IMR-90 (cell line): ENCODE results near the gene PRSS1. TPM values are rescaled to one million over a fixed set of nuclear protein-coding genes. Genes with fewer than 3 reads are reported as not detected.

ENCODE experiments used
- ATAC-seq: fragments of 200-7000 bp; cut with Tn5 transposase; 2 replicates; pipeline ENCODE4 v1.9.1; 2020; ENCODE audit warnings: low read depth, mild to moderate bottlenecking, moderate library complexity
- BruUV-seq: library from RNA; stranded (reverse); fragments of 400-500 nt; replicated peaks from 2 replicates; lab custom pipeline; 2021; lab: Mats Ljungman, UMichigan
- CTCF ChIA-PET: fragments of 300-600 bp; formaldehyde crosslinking; extraction: SDS; loops from one replicate; lab custom pipeline; 2021; ENCODE audit warnings: antibody characterized with exemption; lab: Yijun Ruan, JAX
- POLR2A ChIA-PET: fragments of 300-600 bp; sonication (Branson Sonifier 250); formaldehyde crosslinking; loops from one replicate; lab custom pipeline; 2022; ENCODE audit warnings: antibody characterized with exemption; ENCODE audit not compliant: unreplicated experiment; lab: Charles Lee
- DNase-seq: peaks from one replicate; pipeline ENCODE4 v3.0.0; 2013
- H2AFZ ChIP-seq: replicated peaks from 2 replicates; pipeline ENCODE3; 2013; ENCODE audit warnings: low read length, mild to moderate bottlenecking; ENCODE audit not compliant: poor library complexity
- H2AK5ac ChIP-seq: 2 replicates; pipeline ENCODE4 v1.6.1; 2013; ENCODE audit warnings: low read depth, low read length, inconsistent platforms
- H2AK9ac ChIP-seq: replicated peaks from 2 replicates; pipeline ENCODE3; 2013; ENCODE audit warnings: mild to moderate bottlenecking, low read depth, low read length, moderate library complexity; ENCODE audit not compliant: poor library complexity
- H2BK120ac ChIP-seq: 2 replicates; pipeline ENCODE4 v1.6.1; 2013; ENCODE audit warnings: low read depth, low read length, inconsistent platforms
- H2BK15ac ChIP-seq: 3 replicates; pipeline ENCODE4 v1.6.1; 2013; ENCODE audit warnings: low read depth, low read length, inconsistent platforms
- H2BK20ac ChIP-seq: 2 replicates; pipeline ENCODE4 v1.6.1; 2013; ENCODE audit warnings: low read depth, mild to moderate bottlenecking, inconsistent platforms, low read length, moderate library complexity
- H2BK5ac ChIP-seq: 2 replicates; pipeline ENCODE4 v1.6.1; 2013; ENCODE audit warnings: mild to moderate bottlenecking, low read depth, low read length, inconsistent platforms; ENCODE audit not compliant: poor library complexity, severe bottlenecking
- H3K14ac ChIP-seq: replicated peaks from 2 replicates; pipeline ENCODE4 v1.6.1; 2013; ENCODE audit warnings: low read depth, low read length, inconsistent platforms
- H3K18ac ChIP-seq: 2 replicates; pipeline ENCODE4 v1.6.1; 2013; ENCODE audit warnings: low read depth, low read length, control low read depth
- H3K23ac ChIP-seq: 2 replicates; pipeline ENCODE4 v1.6.1; 2013; ENCODE audit warnings: low read depth, low read length, inconsistent platforms
- H3K27ac ChIP-seq: 2 replicates; pipeline ENCODE4 v1.5.1; 2013; ENCODE audit warnings: mild to moderate bottlenecking, control low read depth, low read length; ENCODE audit not compliant: insufficient read depth
- H3K27me3 ChIP-seq: 2 replicates; pipeline ENCODE4 v1.6.1; 2013; ENCODE audit warnings: low read length; ENCODE audit not compliant: control insufficient read depth, insufficient read depth
- H3K36me3 ChIP-seq: 2 replicates; pipeline ENCODE4 v1.6.1; 2013; ENCODE audit warnings: low read length, mixed read lengths; ENCODE audit not compliant: control insufficient read depth, insufficient read depth
- H3K4ac ChIP-seq: 2 replicates; pipeline ENCODE4 v1.6.1; 2013; ENCODE audit warnings: low read depth, low read length, inconsistent platforms
- H3K4me1 ChIP-seq: 2 replicates; pipeline ENCODE4 v1.6.1; 2013; ENCODE audit warnings: low read length, mixed read lengths; ENCODE audit not compliant: control insufficient read depth, insufficient read depth
- H3K4me2 ChIP-seq: 2 replicates; pipeline ENCODE4 v1.6.1; 2013; ENCODE audit warnings: low read depth, mild to moderate bottlenecking, control low read depth, low read length, moderate library complexity
- H3K4me3 ChIP-seq: 2 replicates; pipeline ENCODE4 v1.5.1; 2013; ENCODE audit warnings: low read depth, mild to moderate bottlenecking, control low read depth, low read length, moderate library complexity; ENCODE audit not compliant: insufficient read depth
- H3K56ac ChIP-seq: 2 replicates; pipeline ENCODE4 v1.6.1; 2013; ENCODE audit warnings: low read length, inconsistent platforms; ENCODE audit not compliant: insufficient read depth; ENCODE audit errors: extremely low read depth
- H3K79me1 ChIP-seq, 2 experiments: 2 replicates each; pipeline ENCODE4 v1.6.1; 2013; ENCODE audit warnings: low read length in 2 of 2, inconsistent platforms in 1 of 2, low read depth in 1 of 2
- H3K9ac ChIP-seq: 2 replicates; pipeline ENCODE4 v1.6.1; 2013; ENCODE audit warnings: low read depth, low read length, control low read depth
- H3K9me1 ChIP-seq: 2 replicates; pipeline ENCODE4 v1.6.1; 2013; ENCODE audit warnings: low read length, inconsistent platforms; ENCODE audit not compliant: insufficient read depth
- H3K9me3 ChIP-seq: 2 replicates; pipeline ENCODE4 v1.6.1; 2013; ENCODE audit warnings: low read length; ENCODE audit not compliant: control insufficient read depth, insufficient read depth
- H4K20me1 ChIP-seq: 2 replicates; pipeline ENCODE4 v1.6.1; 2013; ENCODE audit warnings: low read length, inconsistent platforms; ENCODE audit not compliant: insufficient read depth
- H4K5ac ChIP-seq: 2 replicates; pipeline ENCODE4 v1.6.1; 2013; ENCODE audit warnings: mild to moderate bottlenecking, low read depth, low read length, control low read depth
- H4K8ac ChIP-seq, 2 experiments: 2 replicates each; pipeline ENCODE4 v1.6.1; 2013; ENCODE audit warnings: low read depth in 2 of 2, low read length in 2 of 2, control low read depth in 1 of 2, inconsistent platforms in 1 of 2
- H4K91ac ChIP-seq: 2 replicates; pipeline ENCODE4 v1.6.1; 2013; ENCODE audit warnings: low read depth, low read length, inconsistent platforms; ENCODE audit not compliant: insufficient read depth
- BHLHE40 ChIP-seq: fragments of 150-350 bp; IDR thresholded peaks from 2 replicates; pipeline ENCODE4 v1.6.1; 2016; ENCODE audit warnings: mild to moderate bottlenecking, low read depth, low read length
- CEBPB ChIP-seq: IDR thresholded peaks from 2 replicates; pipeline ENCODE4 v1.6.1; 2012; ENCODE audit warnings: low read depth, low read length, improper control_type of control experiment
- CHD1 ChIP-seq: IDR thresholded peaks from 2 replicates; pipeline ENCODE4 v1.6.1; 2012; ENCODE audit warnings: low read depth, low read length, improper control_type of control experiment
- ELK1 ChIP-seq: fragments of 150-350 bp; IDR thresholded peaks from 2 replicates; pipeline ENCODE4 v1.6.1; 2016; ENCODE audit warnings: low read depth, mild to moderate bottlenecking, low read length, moderate library complexity, borderline replicate concordance
- FOS ChIP-seq: fragments of 150-350 bp; IDR thresholded peaks from 2 replicates; pipeline ENCODE4 v1.6.1; 2016; ENCODE audit warnings: low read depth, low read length
- MAFK ChIP-seq: IDR thresholded peaks from 2 replicates; pipeline ENCODE4 v1.6.1; 2012; ENCODE audit warnings: low read depth, low read length, improper control_type of control experiment
- MAZ ChIP-seq: IDR thresholded peaks from 2 replicates; pipeline ENCODE4 v1.6.1; 2012; ENCODE audit warnings: low read depth, mild to moderate bottlenecking, low read length, improper control_type of control experiment, moderate library complexity, borderline replicate concordance
- MXI1 ChIP-seq: IDR thresholded peaks from 2 replicates; pipeline ENCODE4 v1.6.1; 2012; ENCODE audit warnings: low read depth, mild to moderate bottlenecking, low read length, moderate library complexity, borderline replicate concordance
- NFE2L2 ChIP-seq: fragments of 150-350 bp; IDR thresholded peaks from 2 replicates; pipeline ENCODE4 v1.6.1; 2016; ENCODE audit warnings: low read depth, mild to moderate bottlenecking, low read length
- POLR2A ChIP-seq: IDR thresholded peaks from 2 replicates; pipeline ENCODE4 v1.6.1; 2012; ENCODE audit warnings: mild to moderate bottlenecking, low read depth, low read length
- RAD21 ChIP-seq: IDR thresholded peaks from 2 replicates; pipeline ENCODE4 v1.6.1; 2012; ENCODE audit warnings: low read length, improper control_type of control experiment
- RCOR1 ChIP-seq: IDR thresholded peaks from 2 replicates; pipeline ENCODE4 v1.6.1; 2012; ENCODE audit warnings: mild to moderate bottlenecking, low read length, improper control_type of control experiment; ENCODE audit not compliant: insufficient replicate concordance
- RFX5 ChIP-seq: IDR thresholded peaks from 2 replicates; pipeline ENCODE4 v1.8.0; 2012; ENCODE audit warnings: low read depth, mild to moderate bottlenecking, low read length, moderate library complexity
- SMC3 ChIP-seq: fragments of 150-350 bp; IDR thresholded peaks from 2 replicates; pipeline ENCODE4 v1.6.1; 2016; ENCODE audit warnings: low read depth, mild to moderate bottlenecking, antibody characterized with exemption, low read length, moderate library complexity
- USF2 ChIP-seq: fragments of 150-350 bp; IDR thresholded peaks from 2 replicates; pipeline ENCODE4 v1.6.1; 2017; ENCODE audit warnings: mild to moderate bottlenecking, antibody characterized with exemption, low read length, low read depth
- WGBS, 2 experiments: methylation state at CpG; one replicate each; pipeline versions ENCODE4 v1.1.5 to v1.1.7; 2013; ENCODE audit warnings: missing lambda C conversion rate in 2 of 2; ENCODE audit not compliant: insufficient read length in 1 of 2; ENCODE audit errors: extremely low coverage in 2 of 2; 5-methylcytosine and 5-hydroxymethylcytosine counted together
- dilution Hi-C: fragments of 300-500 bp; cut with HindIII; formaldehyde crosslinking; loops from one replicate; pipeline ENCODE4 v1.14.3; 2018; ENCODE audit warnings: low sequenced_read_pairs; ENCODE audit not compliant: unreplicated experiment
- in situ Hi-C: fragments of 300-500 bp; cut with MboI; formaldehyde crosslinking; loops from 3 replicates; pipeline ENCODE4 v1.14.3; 2019; ENCODE audit warnings: low sequenced_read_pairs, inconsistent platforms, mixed read lengths
- intact Hi-C: fragments of 100-400 bp; cut with micrococcal nuclease; formaldehyde crosslinking; loops from 2 replicates; pipeline ENCODE4 v1.10.0; 2022
- polyA plus RNA-seq, 3 experiments: library from polyadenylated mRNA; depleted of rRNA; stranded (reverse); fragments of >200 nt; gene quantifications; 2 replicates each; pipeline ENCODE4 v1.2.3, GENCODE V29; 2012; ENCODE audit warnings: low replicate concordance in 1 of 3
- total RNA-seq: library from RNA; depleted of rRNA; stranded (reverse); fragments of >200 nt; gene quantifications from 2 replicates; pipeline ENCODE4 v1.2.3, GENCODE V29; 2012

Gene PRSS1
- total and polyA plus RNA-seq, 2 of the 4 experiments (the other 2 are of a cell fraction) = not detected

DNA sequence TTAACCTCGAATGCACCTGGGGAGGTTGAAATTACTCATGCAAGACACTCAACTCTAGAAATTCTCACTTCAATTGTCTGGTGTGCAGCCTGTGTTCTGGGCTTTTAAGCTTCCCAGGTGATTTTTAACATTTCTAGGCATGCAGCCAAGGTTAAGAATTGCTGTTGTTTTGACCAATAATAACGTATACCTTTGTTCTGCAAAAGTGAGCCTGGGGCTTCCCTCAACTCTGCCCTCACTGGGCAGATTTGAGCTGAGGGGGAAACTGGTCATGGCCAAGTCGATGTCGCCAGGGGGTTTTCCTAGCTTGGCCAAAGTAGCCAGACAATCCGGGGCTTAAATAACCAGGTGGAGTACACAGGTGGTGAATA, 22.1 kb downstream of the PRSS1 start:
- DNase-seq = no peak
- no peak overlapping the region for H3K4ac ChIP-seq
- in situ Hi-C loops = loop anchor here (10.0 kb wide), 1 partner anchor 127 kb away; no protein-coding TSS in a partner anchor
- ChIA-PET CTCF (no interaction called here), POLR2A (no interaction called here)
- no peak overlapping the region for H4K5ac ChIP-seq
- no TSS peak for BruUV-seq
- no peak overlapping the region for H2AK9ac ChIP-seq
- H3K36me3 ChIP-seq = no peaks in the 10 kb centered on the region
- H2BK20ac ChIP-seq = no peak overlapping the region
- dilution Hi-C loops = no loop called here
- H4K91ac ChIP-seq = no peak overlapping the region
- H3K4me2 ChIP-seq = no peak overlapping the region
- no peak overlapping the region for H3K14ac ChIP-seq
- no peak overlapping the region for H3K23ac ChIP-seq
- H3K9ac ChIP-seq = no peak overlapping the region
- H3K79me1 ChIP-seq = no peaks in the 10 kb centered on the region
- no peak overlapping the region for H2AFZ ChIP-seq
- peaks cover 7% of the 10 kb centered on the region; the same call in 1 of the 2 replicates for H3K27me3 ChIP-seq
- H3K56ac ChIP-seq = no peak overlapping the region
- H2BK5ac ChIP-seq = no peak overlapping the region
- H2BK120ac ChIP-seq = no peak overlapping the region
- 0% methylated on average over 1 of the region's 5 CpGs; no CpG with 5 or more reads in 1 of the 2 experiments for WGBS, 2 experiments
- H3K4me1 ChIP-seq = no peaks in the 10 kb centered on the region
- no peak overlapping the region for H3K18ac ChIP-seq
- H2AK5ac ChIP-seq = no peak overlapping the region
- H3K9me3 ChIP-seq = no peaks in the 10 kb centered on the region
- H3K9me1 ChIP-seq = no peaks in the 10 kb centered on the region
- H2BK15ac ChIP-seq = no peak overlapping the region
- no peak for TF ChIP-seq CEBPB
- TF ChIP-seq MAFK = no peak
- no peak for TF ChIP-seq MXI1
- TF ChIP-seq SMC3 = no peak
- TF ChIP-seq CHD1 = no peak
- TF ChIP-seq NFE2L2 = no peak
- TF ChIP-seq POLR2A = no peak
- TF ChIP-seq RCOR1 = no peak
- TF ChIP-seq RAD21 = no peak
- no peak for TF ChIP-seq MAZ
- TF ChIP-seq ELK1 = no peak
- no peak for TF ChIP-seq USF2
- no peak for TF ChIP-seq BHLHE40
- no peak for TF ChIP-seq RFX5
- TF ChIP-seq FOS = no peak
- H3K4me3 ChIP-seq = no peak overlapping the region
- intact Hi-C loops = no loop called here
- no peak overlapping the region for H4K8ac ChIP-seq
- H4K20me1 ChIP-seq = no peaks in the 10 kb centered on the region
- ATAC-seq = no peak
- H3K27ac ChIP-seq = no peak overlapping the region
